GM23248 (cell line): Measurements from ENCODE around the gene HPDL.

Source experiments
- EZH2 ChIP-seq: fragments of 200-600 bp; sonication (generic); IDR thresholded peaks from 2 replicates; pipeline ENCODE4 v1.6.1; 2018; ENCODE audit warnings: antibody characterized with exemption, mild to moderate bottlenecking; ENCODE audit not compliant: insufficient read depth, poor library complexity, severe bottlenecking
- EZH2phosphoT487 ChIP-seq: fragments of 200-600 bp; sonication (generic); IDR thresholded peaks from 2 replicates; pipeline ENCODE4 v1.6.1; 2018; ENCODE audit warnings: antibody characterized with exemption, moderate library complexity, mild to moderate bottlenecking, low read depth; ENCODE audit not compliant: insufficient read depth

DNA sequence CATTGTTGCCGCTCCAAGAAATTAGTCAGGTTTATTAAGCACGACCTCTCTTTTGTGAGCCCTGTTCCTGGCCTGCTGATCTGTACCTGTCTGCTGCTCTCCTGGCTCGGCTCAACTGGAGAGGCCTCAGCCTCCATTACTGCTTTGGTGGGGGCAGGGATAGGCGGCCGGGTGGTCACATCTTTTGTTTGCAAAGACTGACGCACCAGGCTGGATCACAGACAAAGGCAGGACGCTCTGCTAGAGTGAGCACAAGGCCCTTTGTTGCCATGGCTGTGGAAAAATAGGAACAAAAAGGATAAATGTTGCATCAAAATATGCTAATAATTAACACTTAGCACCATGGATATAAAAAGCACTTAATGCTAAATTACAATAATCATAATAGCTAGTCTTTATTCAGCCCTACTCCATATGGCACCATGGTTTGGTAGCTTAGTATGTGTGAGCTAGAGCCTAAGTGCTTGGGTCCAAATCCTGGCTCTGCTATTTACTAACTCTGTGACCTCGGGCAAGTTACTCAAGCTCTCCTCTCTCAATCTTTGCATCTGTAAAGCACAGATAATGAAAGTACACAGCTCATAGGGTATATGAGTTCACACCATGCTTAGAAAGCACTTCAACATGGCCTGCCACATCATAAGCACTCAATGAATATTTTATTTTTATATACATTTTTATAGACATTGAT lies 28.9 kb upstream of the HPDL start:
- TF ChIP-seq EZH2: no peak
- TF ChIP-seq EZH2phosphoT487: no peak
